C4-2B (cell line): ENCODE results near the gene SHROOM2.

Experiments used
- H3K27ac ChIP-seq: fragments of 450-650 bp; 2 replicates; pipeline ENCODE4 v1.5.1; 2017
- CTCF ChIP-seq: fragments of 450-650 bp; conservative IDR thresholded peaks from 2 replicates; pipeline ENCODE4 v1.5.1; 2017; ENCODE audit warnings: mild to moderate bottlenecking
- ZFX ChIP-seq: fragments of 450-650 bp; IDR thresholded peaks from 2 replicates; pipeline ENCODE4 v1.6.1; 2017

The SHROOM2 gene

GRCh38 chrX:9846631-9847030 lies 60.4 kb downstream of the SHROOM2 start:
- no peak for TF ChIP-seq CTCF
- no peak for TF ChIP-seq ZFX
- no peak overlapping the region for H3K27ac ChIP-seq

GRCh38 chrX:9847071-9847470 lies 60.8 kb downstream of the SHROOM2 start:
- TF ChIP-seq ZFX: no peak
- no peak for TF ChIP-seq CTCF
- H3K27ac ChIP-seq: no peak overlapping the region

GRCh38 chrX:9848718-9849479 lies 62.7 kb downstream of the SHROOM2 start:
- TF ChIP-seq CTCF: no peak
- H3K27ac ChIP-seq: no peak overlapping the region

- H3K27ac ChIP-seq: no peak overlapping the region
- TF ChIP-seq ZFX: no peak
Observed at GRCh38 chrX:9851890-9852289, 65.7 kb downstream of the SHROOM2 start.

- no peak overlapping the region for H3K27ac ChIP-seq
- no peak for TF ChIP-seq CTCF
- TF ChIP-seq ZFX: no peak
Observed at GRCh38 chrX:9853307-9853706, 67.1 kb downstream of the SHROOM2 start.

- no peak overlapping the region for H3K27ac ChIP-seq
- TF ChIP-seq CTCF: no peak
- no peak for TF ChIP-seq ZFX
Observed at GRCh38 chrX:9855561-9856283, 69.5 kb downstream of the SHROOM2 start.

- no peak for TF ChIP-seq ZFX
- no peak for TF ChIP-seq CTCF
- no peak overlapping the region for H3K27ac ChIP-seq
Observed at GRCh38 chrX:9856588-9856987, 70.4 kb downstream of the SHROOM2 start.
